Measurements from ENCODE around the gene SPAG5.

SPAG5 gene

GRCh38 chr17:28541439-28541838 is 57.4 kb downstream of the SPAG5 start:
- DNase-seq (ENCODE audit: low spot score) = no peak

- DNase-seq (ENCODE audit: low spot score) = no peak
Observed at GRCh38 chr17:28540231-28540630, 58.6 kb downstream of the SPAG5 start.

GRCh38 chr17:28538296-28538895 is 60.4 kb downstream of the SPAG5 start:
- DNase-seq (ENCODE audit: low spot score) = no peak

- DNase-seq (ENCODE audit: low spot score) = no peak
Observed at GRCh38 chr17:28537219-28537610, 61.6 kb downstream of the SPAG5 start.

GRCh38 chr17:28536532-28537218 is 62.1 kb downstream of the SPAG5 start:
- no peak for DNase-seq (ENCODE audit: low spot score)

- DNase-seq (ENCODE audit: low spot score) = no peak
Observed at GRCh38 chr17:28534740-28535375, 64.0 kb downstream of the SPAG5 start.

GRCh38 chr17:28533091-28533807 is 65.6 kb downstream of the SPAG5 start:
- DNase-seq (ENCODE audit: low spot score) = no peak

GRCh38 chr17:28532050-28532960 is 66.5 kb downstream of the SPAG5 start:
- DNase-seq (ENCODE audit: low spot score) = no peak

GRCh38 chr17:28530926-28531325 is 67.9 kb downstream of the SPAG5 start:
- no peak for DNase-seq (ENCODE audit: low spot score)

GRCh38 chr17:28530250-28530649 is 68.6 kb downstream of the SPAG5 start:
- DNase-seq (ENCODE audit: low spot score) = no peak

- DNase-seq (ENCODE audit: low spot score) = no peak
Observed at GRCh38 chr17:28529013-28529400, 69.8 kb downstream of the SPAG5 start.

GRCh38 chr17:28528327-28529012 is 70.4 kb downstream of the SPAG5 start:
- DNase-seq (ENCODE audit: low spot score) = no peak

GRCh38 chr17:28527859-28528258 is 71.0 kb downstream of the SPAG5 start:
- no peak for DNase-seq (ENCODE audit: low spot score)
